IPS-20b (cell line): ENCODE measurements around the gene TSPAN4.

ENCODE experiments used
- H3K27ac ChIP-seq: one replicate; pipeline ENCODE4 v1.5.1; 2013; ENCODE audit warnings: low read length
- H3K27me3 ChIP-seq: 2 replicates; pipeline ENCODE4 v1.6.1; 2013; ENCODE audit warnings: mild to moderate bottlenecking, low read length, inconsistent platforms; ENCODE audit not compliant: insufficient read depth
- H3K36me3 ChIP-seq: 2 replicates; pipeline ENCODE4 v1.6.1; 2013; ENCODE audit warnings: low read depth, mild to moderate bottlenecking, inconsistent platforms, low read length, moderate library complexity; ENCODE audit not compliant: insufficient read depth
- H3K4me1 ChIP-seq: 2 replicates; pipeline ENCODE4 v1.6.1; 2013; ENCODE audit warnings: mild to moderate bottlenecking, control low read depth, inconsistent platforms, low read length, moderate library complexity; ENCODE audit not compliant: insufficient read depth
- H3K4me3 ChIP-seq: 2 replicates; pipeline ENCODE4 v1.5.1; 2013; ENCODE audit warnings: mild to moderate bottlenecking, low read length, inconsistent platforms
- H3K9ac ChIP-seq: 2 replicates; pipeline ENCODE4 v1.6.1; 2013; ENCODE audit warnings: low read depth, mild to moderate bottlenecking, inconsistent platforms, low read length, moderate library complexity
- H3K9me3 ChIP-seq: 2 replicates; pipeline ENCODE4 v1.6.1; 2013; ENCODE audit warnings: mild to moderate bottlenecking, low read depth, low read length, inconsistent platforms; ENCODE audit not compliant: insufficient read depth

Gene TSPAN4

DNA sequence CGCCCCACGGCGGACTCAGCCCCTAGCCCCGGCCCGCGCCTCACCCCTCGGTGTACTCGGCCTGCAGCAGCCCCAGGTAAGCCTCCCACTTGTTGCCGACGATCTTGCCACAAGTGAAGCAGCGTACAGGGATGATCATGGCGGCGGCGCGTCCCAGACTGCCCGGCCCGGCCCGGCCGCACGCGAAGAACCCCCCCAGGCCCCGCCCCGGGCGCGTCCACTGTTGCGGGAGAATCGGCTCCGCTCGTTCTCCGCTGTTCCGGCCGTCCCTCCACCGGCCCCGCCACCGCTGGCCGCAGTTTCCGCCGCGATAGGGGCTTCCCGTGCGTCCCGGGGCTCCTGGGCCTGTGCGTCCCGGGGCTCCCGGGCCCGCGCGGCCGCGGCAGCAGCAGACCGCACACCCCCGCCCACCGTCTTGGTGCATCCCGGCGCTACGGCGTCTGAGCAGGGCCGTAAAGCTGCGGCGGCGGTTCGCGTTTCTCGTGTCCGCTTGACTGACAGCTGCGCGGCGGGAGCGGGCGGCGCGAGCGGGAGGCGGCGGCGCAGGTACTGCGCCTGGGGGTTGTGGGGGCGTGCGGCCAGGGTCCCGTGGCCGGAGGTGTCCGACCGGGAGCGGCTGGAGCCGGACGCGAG is at the start of gene TSPAN4, which contains the start of gene POLR2L:
Gene TSPAN4, plus strand, starts transcription at position 483 of the 633 bp plus-strand sequence. CDS start 7,453 bp downstream, outside the sequence.
Gene POLR2L, minus strand, starts transcription at position 160 of the 633 bp plus-strand sequence. Its CDS starts 21 bp downstream, at position 139.
- H3K4me1 ChIP-seq = peaks cover 18% of the 10 kb centered on the region; the same call in 1 of the 2 replicates

DNA sequence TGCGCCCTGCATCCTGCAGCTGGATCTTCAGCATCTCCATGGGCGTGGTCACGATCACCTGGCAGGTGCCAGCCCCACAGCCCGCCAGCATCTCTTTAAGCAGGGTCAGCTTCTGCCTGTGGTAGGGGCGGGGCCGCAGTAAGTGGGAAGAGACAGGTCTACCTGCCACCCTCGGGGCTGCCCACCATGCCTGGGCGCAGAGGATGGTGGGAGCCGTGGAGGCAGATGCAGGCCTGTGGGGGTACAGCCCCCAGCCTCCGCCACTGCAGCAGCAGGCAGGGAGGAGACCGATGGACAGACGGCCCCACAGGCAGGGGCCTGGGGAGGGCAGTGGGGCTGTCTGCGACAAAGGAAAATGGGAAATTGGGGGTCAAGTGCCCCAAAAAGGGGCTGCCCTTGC is 49.8 kb upstream of the TSPAN4 start:
- Histone ChIP-seq H3K9ac (no peak overlapping the region), H3K27me3 (no peaks in the 10 kb centered on the region), H3K4me3 (no peak overlapping the region), H3K9me3 (no peaks in the 10 kb centered on the region), H3K4me1 (peaks cover 8% of the 10 kb centered on the region; the same call in 1 of the 2 replicates), H3K36me3 (peaks cover 8% of the 10 kb centered on the region; the same call in 1 of the 2 replicates), H3K27ac (no peak overlapping the region)

More for the DNA sequence above, at the start of gene TSPAN4, which contains the start of gene POLR2L:
- peak within 1 kb of the TSS; percentile 86 for H3K9ac ChIP-seq
- peaks cover 32% of the 10 kb centered on the region for H3K36me3 ChIP-seq
- H3K27ac ChIP-seq = peak within 1 kb of the TSS; percentile 81
- peak within 1 kb of the TSS; percentile 96 for H3K4me3 ChIP-seq
- H3K27me3 ChIP-seq = no peaks in the 10 kb centered on the region
- H3K9me3 ChIP-seq = no peaks in the 10 kb centered on the region

GRCh38 chr11:793556-793955 is 49.1 kb upstream of the TSPAN4 start:
- Histone ChIP-seq H3K9ac (no peak overlapping the region), H3K27me3 (no peaks in the 10 kb centered on the region), H3K4me3 (no peak overlapping the region), H3K27ac (no peak overlapping the region), H3K4me1 (peaks cover 8% of the 10 kb centered on the region; the same call in 1 of the 2 replicates), H3K9me3 (no peaks in the 10 kb centered on the region), H3K36me3 (peaks cover 8% of the 10 kb centered on the region; the same call in 1 of the 2 replicates)

DNA sequence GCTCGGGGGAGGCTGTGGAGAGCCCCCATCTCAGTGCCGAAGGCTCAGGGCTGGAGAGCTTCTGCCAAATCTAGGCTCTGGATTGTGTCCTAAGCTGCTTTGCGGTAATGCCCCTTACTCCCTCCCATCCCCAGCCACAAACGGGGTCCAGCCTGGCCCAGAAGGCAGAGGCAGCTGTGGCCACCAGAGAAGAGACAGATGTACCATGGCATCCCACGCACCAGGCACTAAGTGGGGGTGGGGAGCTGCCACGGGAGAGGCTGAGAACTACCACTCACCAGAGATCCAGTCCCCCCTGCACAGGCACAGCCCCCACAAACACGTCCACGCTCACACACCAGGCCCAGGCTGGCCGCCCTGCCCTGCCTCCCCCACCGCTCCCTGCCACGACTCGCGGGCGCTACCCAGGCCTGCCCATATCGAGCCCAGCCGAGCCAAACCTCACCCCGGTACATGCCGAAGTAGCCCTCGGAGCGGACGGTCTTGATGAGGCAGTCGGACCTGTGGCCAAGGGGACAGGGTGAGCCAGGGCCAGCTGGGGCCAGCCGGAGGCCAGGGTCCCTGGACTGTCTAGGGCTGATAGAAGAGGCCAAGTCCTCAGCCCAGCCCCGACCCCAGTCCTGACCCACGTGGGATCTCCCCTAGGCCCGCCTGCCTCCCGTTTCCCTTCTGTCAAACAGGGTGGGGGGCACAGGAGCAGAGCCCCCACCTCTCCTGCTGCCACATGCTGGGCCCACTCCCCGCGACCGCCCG is 48.5 kb upstream of the TSPAN4 start:
- Histone ChIP-seq H3K9ac (no peak overlapping the region), H3K27me3 (no peaks in the 10 kb centered on the region), H3K9me3 (no peaks in the 10 kb centered on the region), H3K4me3 (no peak overlapping the region), H3K4me1 (peaks cover 8% of the 10 kb centered on the region; the same call in 1 of the 2 replicates), H3K27ac (no peak overlapping the region), H3K36me3 (peaks cover 8% of the 10 kb centered on the region; the same call in 1 of the 2 replicates)

DNA sequence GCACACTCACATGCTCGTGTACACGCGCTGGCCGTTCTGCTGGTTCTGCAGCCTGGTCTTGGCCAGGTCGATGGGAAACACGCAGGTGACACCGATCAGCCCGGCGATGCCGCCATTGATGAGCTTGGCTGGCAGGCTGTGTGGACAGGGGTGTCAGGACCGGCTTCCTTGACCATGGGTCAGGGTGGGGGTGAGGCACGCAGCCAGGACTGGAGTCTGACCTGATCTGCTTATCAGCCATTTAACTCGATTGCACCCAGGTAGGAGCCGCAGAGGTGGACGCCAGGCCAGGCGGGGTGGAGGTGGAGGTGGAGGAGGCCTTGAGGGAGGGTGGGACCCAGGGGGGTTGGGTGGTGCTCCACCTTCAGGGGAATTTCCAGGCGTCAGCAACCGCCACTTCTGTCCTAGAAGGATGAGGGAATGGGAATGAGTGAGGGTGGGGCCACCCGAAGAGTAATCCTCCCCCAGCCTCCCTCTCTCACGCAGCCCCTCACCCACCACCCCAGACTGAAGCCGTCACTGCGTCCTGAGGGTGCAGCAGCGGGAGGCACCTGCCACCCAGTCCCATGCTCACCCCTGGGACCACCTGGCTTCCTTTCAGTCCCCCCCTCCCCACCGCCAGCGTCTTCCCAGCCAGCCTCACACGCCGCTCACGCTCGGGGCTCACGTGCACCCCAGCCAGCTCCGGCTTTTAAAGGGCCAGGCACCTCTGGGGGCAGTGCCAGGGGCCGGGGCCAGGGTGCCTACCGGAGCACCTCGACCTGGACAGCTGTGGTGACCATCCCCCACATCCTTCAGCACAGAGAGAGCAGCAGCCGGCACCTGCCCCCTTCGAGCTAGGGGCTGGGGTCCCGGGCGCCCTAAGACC is 47.7 kb upstream of the TSPAN4 start:
- H3K9ac ChIP-seq = no peak overlapping the region
- no peak overlapping the region for H3K4me3 ChIP-seq
- H3K27ac ChIP-seq = no peak overlapping the region
- peaks cover 8% of the 10 kb centered on the region; the same call in 1 of the 2 replicates for H3K4me1 ChIP-seq
- H3K27me3 ChIP-seq = no peaks in the 10 kb centered on the region
- no peaks in the 10 kb centered on the region for H3K9me3 ChIP-seq
- H3K36me3 ChIP-seq = peaks cover 9% of the 10 kb centered on the region

DNA sequence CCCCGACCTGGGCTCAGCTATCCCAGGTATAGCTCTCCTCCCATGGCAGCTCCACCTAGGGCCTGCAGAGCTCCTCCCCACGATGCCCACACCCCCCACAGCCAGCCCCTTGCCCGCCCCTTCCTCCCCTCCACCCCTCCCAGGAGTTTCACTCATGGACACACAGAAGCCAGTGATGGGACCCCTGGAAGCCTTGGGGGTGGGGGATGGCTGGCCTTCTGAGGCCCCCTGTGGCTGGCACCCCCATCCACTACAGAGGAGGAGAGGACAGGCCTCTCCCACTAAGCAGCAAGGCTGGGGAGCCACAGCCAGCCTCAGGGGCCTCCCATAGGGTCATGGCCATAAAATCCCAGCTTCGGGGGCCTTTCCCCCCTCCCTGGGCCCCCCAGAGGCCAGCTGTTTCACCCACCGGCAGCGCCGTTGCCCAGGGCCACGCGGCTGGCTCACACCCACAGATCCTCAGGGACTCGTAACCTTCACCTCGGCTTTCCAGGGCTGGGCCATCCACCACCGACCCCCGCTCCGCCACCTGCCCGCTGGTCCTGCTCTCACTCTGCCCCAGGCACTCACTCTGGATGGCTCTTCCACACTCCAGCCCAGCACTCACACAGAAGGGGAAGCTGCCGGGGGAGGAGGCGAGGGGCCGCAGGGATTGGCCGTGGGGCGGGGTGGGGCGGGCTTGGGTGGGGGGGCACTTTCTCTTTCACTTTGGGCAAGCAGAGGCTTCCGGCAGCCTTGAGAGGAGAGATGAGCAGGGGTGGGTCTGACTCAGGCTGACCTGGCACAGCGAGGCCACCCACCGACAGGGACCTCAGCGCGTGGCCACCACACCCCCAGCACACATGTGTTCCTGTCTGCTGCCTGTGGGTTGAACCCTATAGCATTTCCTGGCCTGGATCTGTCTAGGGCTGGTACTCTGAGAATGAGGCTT is 46.8 kb upstream of the TSPAN4 start:
- H3K4me1 ChIP-seq = peaks cover 4% of the 10 kb centered on the region; the same call in 1 of the 2 replicates
- peaks cover 15% of the 10 kb centered on the region for H3K36me3 ChIP-seq
- H3K9me3 ChIP-seq = no peaks in the 10 kb centered on the region
- H3K4me3 ChIP-seq = peak overlapping the region; percentile 95; the same call in 1 of the 2 replicates
- H3K27ac ChIP-seq = no peak overlapping the region
- H3K9ac ChIP-seq = peak overlapping the region; percentile 41; the same call in 1 of the 2 replicates
- H3K27me3 ChIP-seq = no peaks in the 10 kb centered on the region

- Histone ChIP-seq H3K27me3 (no peaks in the 10 kb centered on the region), H3K4me1 (peaks cover 4% of the 10 kb centered on the region; the same call in 1 of the 2 replicates), H3K36me3 (peaks cover 15% of the 10 kb centered on the region), H3K9me3 (no peaks in the 10 kb centered on the region), H3K27ac (peak overlapping the region; percentile 65), H3K9ac (peak overlapping the region; percentile 87; the same call in 1 of the 2 replicates), H3K4me3 (peak overlapping the region; percentile 95)
Measured at GRCh38 chr11:796565-797295, 45.9 kb upstream of the TSPAN4 start.

DNA sequence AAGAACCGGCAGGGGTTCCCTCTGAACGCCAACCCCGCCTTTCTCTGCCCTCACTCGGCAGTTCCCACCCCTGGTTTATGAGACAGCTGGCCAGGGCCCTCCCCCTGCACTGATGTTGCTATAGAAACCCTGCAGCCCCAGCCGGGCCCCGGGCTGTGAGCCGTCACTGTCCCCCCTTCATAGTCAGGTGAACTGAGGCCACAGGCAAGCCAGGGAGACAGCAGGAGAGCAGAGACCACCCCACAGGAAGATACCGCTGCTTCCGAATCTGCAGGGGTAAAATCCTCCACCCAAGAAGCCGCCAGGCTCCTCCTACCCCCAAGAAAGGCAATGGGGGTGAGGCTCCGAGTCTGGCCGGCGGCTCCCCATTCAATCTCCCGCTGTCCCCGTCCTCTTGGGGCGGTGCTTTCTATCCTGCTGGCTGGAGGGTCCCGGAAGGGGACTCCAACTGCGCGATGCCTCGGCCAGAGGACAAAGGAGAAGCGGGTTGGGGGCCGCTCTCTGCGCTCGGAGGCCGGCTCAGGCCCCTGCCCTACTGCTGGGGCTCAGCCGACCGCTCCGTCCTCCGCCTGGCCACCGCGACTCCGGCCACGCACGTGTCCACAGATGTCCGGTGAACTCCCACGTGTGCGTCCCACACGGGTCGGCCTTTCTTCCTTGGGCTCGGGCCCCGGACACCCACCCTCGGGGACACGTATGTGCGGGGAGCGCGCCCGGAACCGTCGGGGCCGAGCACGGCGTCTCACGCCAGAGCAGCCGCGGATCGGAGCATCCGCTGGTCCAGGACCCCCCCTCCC is 45.2 kb upstream of the TSPAN4 start:
- peak overlapping the region; percentile 95 for H3K4me3 ChIP-seq
- no peaks in the 10 kb centered on the region for H3K27me3 ChIP-seq
- H3K9ac ChIP-seq = peak overlapping the region; percentile 87
- H3K4me1 ChIP-seq = peaks cover 4% of the 10 kb centered on the region; the same call in 1 of the 2 replicates
- H3K9me3 ChIP-seq = no peaks in the 10 kb centered on the region
- H3K36me3 ChIP-seq = peaks cover 22% of the 10 kb centered on the region
- peak overlapping the region; percentile 65 for H3K27ac ChIP-seq

GRCh38 chr11:798093-798713 is 44.4 kb upstream of the TSPAN4 start, which contains the start of gene SLC25A22:
TSS of gene SLC25A22 (minus strand) at chr11:798281. CDS start at chr11:795006, 3,275 bp downstream.
- H3K4me1 ChIP-seq = peaks cover 4% of the 10 kb centered on the region; the same call in 1 of the 2 replicates
- peak within 1 kb of the TSS; percentile 87 for H3K9ac ChIP-seq
- peaks cover 22% of the 10 kb centered on the region for H3K36me3 ChIP-seq
- H3K9me3 ChIP-seq = no peaks in the 10 kb centered on the region
- peak within 1 kb of the TSS; percentile 95 for H3K4me3 ChIP-seq
- H3K27me3 ChIP-seq = no peaks in the 10 kb centered on the region
- H3K27ac ChIP-seq = peak within 1 kb of the TSS; percentile 65
